Motor neuron (in vitro differentiated cells): ENCODE results near the gene ST6GALNAC6. TPM values are rescaled to one million over a fixed set of nuclear protein-coding genes. Genes with fewer than 3 reads are reported as not detected.
A peak's percentile ranks its signal among the peaks of the same experiment; 100 is the strongest.

ENCODE experiments used
- ATAC-seq, 8 experiments: fragments of 200-7000 bp; cut with Tn5 transposase; replicated peaks in 6 of 8; 2 replicates each; pipeline ENCODE4 v1.8.0; 2021; ENCODE audit warnings: mild to moderate bottlenecking in 8 of 8, moderate library complexity in 8 of 8
- H3K27ac ChIP-seq, 2 donors: fragments of 250-450 bp; sonication (Bioruptor Pico); 2 replicates each; pipeline ENCODE4 v1.9.0; 2021; ENCODE audit warnings: antibody characterized with exemption in 2 of 2, mild to moderate bottlenecking in 2 of 2, moderate library complexity in 1 of 2
- H3K4me1 ChIP-seq, 2 donors: fragments of 250-450 bp; sonication (Bioruptor Pico); replicated peaks in 1 of 2; 2 replicates each; pipeline ENCODE4 v1.6.1; 2021; ENCODE audit warnings: antibody characterized with exemption in 2 of 2, mild to moderate bottlenecking in 2 of 2, moderate library complexity in 1 of 2
- H3K4me3 ChIP-seq, 5 donors: fragments of 250-450 bp; sonication (Bioruptor Pico); 2 replicates each; pipeline ENCODE4 v1.9.0; 2021; ENCODE audit warnings: antibody characterized with exemption in 5 of 5, mild to moderate bottlenecking in 5 of 5, moderate library complexity in 4 of 5
- WGBS, 10 experiments: fragments of 450-650 bp; shearing (Covaris generic); methylation state at CpG; one replicate each; pipeline ENCODE4 v1.0.0; 2022; 5-methylcytosine and 5-hydroxymethylcytosine counted together
- in situ Hi-C, 9 experiments: fragments of 400-800 bp; cut with MboI; loops; one replicate each; pipeline ENCODE4 v1.15.0; 2021; ENCODE audit warnings: low sequenced_read_pairs in 9 of 9, low pct_unique_long_range_greater_than_20kb in 2 of 9; ENCODE audit not compliant: unreplicated experiment in 9 of 9
- total RNA-seq, 8 experiments: library from RNA; unstranded; fragments of 300-600 nt; gene quantifications; 2 replicates each; pipeline versions ENCODE4 v1.2.3 to v1.2.4, GENCODE V29; 2022

Gene ST6GALNAC6
- total RNA-seq, 8 experiments from 2014 or later: 5.6 to 48.8 (median 17.5) TPM

- no peak for ATAC-seq
- H3K27ac ChIP-seq: no peak overlapping the region
Observed at GRCh38 chr9:127941062-127941960, 41.9 kb upstream of the ST6GALNAC6 start.

GRCh38 chr9:127940593-127940992, 41.2 kb upstream of the ST6GALNAC6 start:
- in situ Hi-C loops: loop anchor here in 1 of 9 experiments (25.0 kb wide), 1 partner anchor 97 kb away; no protein-coding TSS in a partner anchor
- no peak overlapping the region for H3K27ac ChIP-seq
- peaks cover 9 to 21% of the 10 kb centered on the region in 2 donors for H3K4me1 ChIP-seq
- WGBS, 10 experiments: 67 to 100% (median 98%) methylated on average over 1 to 4 of the region's 4 CpGs
- ATAC-seq: no peak
- H3K4me3 ChIP-seq: no peak overlapping the region

More at GRCh38 chr9:127941062-127941960, 41.9 kb upstream of the ST6GALNAC6 start:
- in situ Hi-C loops: loop anchor here in 1 of 9 experiments (25.0 kb wide), 1 partner anchor 96 kb away; no protein-coding TSS in a partner anchor
- H3K4me1 ChIP-seq: peaks cover 7 to 18% of the 10 kb centered on the region in 2 donors
- no peak overlapping the region for H3K4me3 ChIP-seq
- 40 to 100% (median 90%) methylated on average over 1 to 10 of the region's 18 CpGs; no CpG with 5 or more reads in 1 of the 10 experiments for WGBS, 10 experiments

DNA sequence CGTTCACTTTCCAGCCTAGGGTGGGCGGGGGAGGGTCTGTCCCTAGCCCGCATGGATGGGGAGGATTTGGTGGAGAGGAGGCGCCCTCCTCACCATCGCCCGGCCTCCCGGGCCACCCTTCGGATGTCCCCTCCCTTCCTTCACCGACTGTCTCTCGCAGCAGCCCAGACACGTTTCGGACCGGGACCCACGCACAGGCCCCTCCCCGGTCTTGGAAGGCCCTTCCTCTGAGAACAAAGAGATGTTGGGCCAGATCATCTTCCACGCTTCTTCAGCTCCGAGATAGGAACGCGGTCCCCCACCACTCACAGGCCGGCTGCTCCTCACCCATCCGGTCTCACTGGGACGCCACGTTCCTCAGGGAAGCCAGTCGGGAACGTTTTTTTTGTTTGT, 38.9 kb upstream of the ST6GALNAC6 start:
- H3K4me1 ChIP-seq: peaks cover 9 to 18% of the 10 kb centered on the region in 2 donors
- no peak overlapping the region for H3K4me3 ChIP-seq
- no peak overlapping the region for H3K27ac ChIP-seq
- 10 to 84% (median 66%) methylated on average over 2 to 9 of the region's 25 CpGs; no CpG with 5 or more reads in 6 of the 10 experiments for WGBS, 10 experiments
- in situ Hi-C loops: loop anchor here in 2 of 9 experiments (10.0 to 25.0 kb wide), 2 partner anchors 97 to 99 kb away; no protein-coding TSS in a partner anchor
- ATAC-seq: peak in 4 of 8 experiments; percentile 0 to 3 (median 2)

GRCh38 chr9:127937388-127938297, 38.2 kb upstream of the ST6GALNAC6 start, which contains the start of gene DPM2:
Gene DPM2, minus strand, starts transcription at chr9:127937854. Its CDS starts 34 bp downstream, at chr9:127937820.
- Histone ChIP-seq H3K4me3 (peak within 1 kb of the TSS; percentile 57 to 94 (median 80)), H3K27ac (peak within 1 kb of the TSS in 1 of 2 donors; percentile 20), H3K4me1 (peaks cover 9 to 18% of the 10 kb centered on the region in 2 donors)
- ATAC-seq: peak; percentile 87 to 98 (median 92)
- in situ Hi-C loops: loop anchor here in 2 of 9 experiments (10.0 to 25.0 kb wide), 2 partner anchors 97 to 100 kb away; no protein-coding TSS in a partner anchor
- 0 to 10% (median 0%) methylated on average over 2 to 28 of the region's 60 CpGs; no CpG with 5 or more reads in 5 of the 10 experiments for WGBS, 10 experiments

- in situ Hi-C loops: loop anchor here in 2 of 9 experiments (10.0 to 25.0 kb wide), 2 partner anchors 98 to 100 kb away; no protein-coding TSS in a partner anchor
- no peak for ATAC-seq
- H3K4me1 ChIP-seq: peaks cover 9 to 12% of the 10 kb centered on the region in 2 donors
- 0 to 21% (median 2%) methylated on average over 1 to 4 of the region's 7 CpGs; no CpG with 5 or more reads in 4 of the 10 experiments for WGBS, 10 experiments
- peak overlapping the region; percentile 57 to 94 (median 80) for H3K4me3 ChIP-seq
- no peak overlapping the region for H3K27ac ChIP-seq
Observed at GRCh38 chr9:127937056-127937387, 37.6 kb upstream of the ST6GALNAC6 start.

DNA sequence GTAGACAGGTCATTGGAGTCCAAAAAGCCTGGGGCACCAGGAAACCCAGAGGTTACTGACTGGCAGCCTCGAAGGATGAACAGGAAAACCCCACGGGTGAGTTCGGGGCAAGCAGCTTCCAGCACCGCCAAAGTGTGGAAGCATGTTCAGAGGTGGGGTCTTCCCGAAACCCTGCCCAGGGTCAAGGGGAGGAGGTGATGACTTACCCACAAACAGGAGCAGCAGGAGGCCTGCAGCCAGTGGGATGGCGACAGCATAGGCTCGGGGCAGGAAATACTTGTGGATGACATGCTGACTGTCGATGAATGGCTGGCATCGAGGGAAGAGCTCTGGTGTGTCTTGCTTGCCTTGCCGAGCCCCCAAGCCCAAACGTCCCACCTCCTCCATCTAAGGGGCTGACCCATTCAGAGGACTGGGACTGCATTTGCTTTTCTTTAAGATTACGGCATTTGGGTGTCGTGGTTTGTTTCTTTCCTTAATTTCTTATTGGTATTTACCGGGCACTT, 37.0 kb upstream of the ST6GALNAC6 start:
- Histone ChIP-seq H3K4me1 (peaks cover 15 to 17% of the 10 kb centered on the region in 2 donors), H3K4me3 (peak overlapping the region in 4 of 5 donors; percentile 57 to 94 (median 80)), H3K27ac (no peak overlapping the region)
- 60 to 100% (median 81%) methylated on average over 2 to 8 of the region's 14 CpGs; no CpG with 5 or more reads in 3 of the 10 experiments for WGBS, 10 experiments
- ATAC-seq: no peak
- in situ Hi-C loops: loop anchor here in 2 of 9 experiments (10.0 to 25.0 kb wide), 2 partner anchors 98 to 101 kb away; no protein-coding TSS in a partner anchor

DNA sequence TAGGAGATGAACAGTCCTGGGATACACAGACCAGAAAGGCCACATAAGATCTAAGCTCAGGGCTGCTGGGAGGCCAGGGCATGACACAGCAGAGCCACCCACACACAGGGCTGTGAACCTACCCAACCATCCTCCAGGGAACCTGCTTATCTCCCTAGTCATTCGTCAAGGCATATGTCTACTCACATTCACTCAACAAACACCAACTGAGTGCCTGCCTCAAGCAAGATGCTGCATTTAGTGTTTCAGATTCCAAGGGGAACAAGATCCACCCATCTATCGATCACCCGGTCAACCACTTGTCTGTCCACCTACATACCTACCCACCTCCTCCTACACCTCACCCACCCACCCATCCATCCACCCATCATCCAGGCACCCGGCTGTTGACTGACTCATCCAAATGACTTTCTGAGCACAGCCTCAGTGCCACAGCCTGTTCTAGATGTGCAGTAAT, 36.4 kb upstream of the ST6GALNAC6 start:
- WGBS, 10 experiments: 29 to 100% (median 87%) methylated on average over 1 to 3 of the region's 4 CpGs; no CpG with 5 or more reads in 7 of the 10 experiments
- in situ Hi-C loops: loop anchor here in 2 of 9 experiments (10.0 to 25.0 kb wide), 2 partner anchors 99 to 102 kb away; no protein-coding TSS in a partner anchor
- H3K4me3 ChIP-seq: no peak overlapping the region
- no peak overlapping the region for H3K27ac ChIP-seq
- no peak for ATAC-seq
- peaks cover 20% of the 10 kb centered on the region in 2 donors for H3K4me1 ChIP-seq

DNA sequence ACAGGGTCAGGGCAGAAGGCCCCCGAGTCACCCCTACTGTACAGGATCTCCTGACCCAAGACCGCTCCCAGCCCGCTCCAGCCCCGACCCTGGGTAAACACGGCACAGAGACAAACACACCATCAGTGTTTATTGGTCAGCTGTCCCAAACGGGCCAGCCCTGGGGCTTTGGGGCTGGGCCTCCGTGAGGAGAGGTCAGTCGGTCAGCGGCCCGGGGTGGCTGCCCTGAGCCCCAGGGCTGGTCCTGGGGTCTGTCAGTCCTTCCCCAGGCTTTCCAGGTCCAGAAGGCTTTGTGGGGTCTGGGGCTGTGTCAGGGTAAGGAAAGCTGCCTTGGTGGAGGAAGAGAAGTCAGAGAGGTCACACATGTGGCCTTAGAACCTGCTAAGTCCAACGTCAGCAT, 35.6 kb upstream of the ST6GALNAC6 start:
- no peak overlapping the region for H3K27ac ChIP-seq
- 20 to 88% (median 86%) methylated on average over 1 to 7 of the region's 11 CpGs; no CpG with 5 or more reads in 7 of the 10 experiments for WGBS, 10 experiments
- peaks cover 22% of the 10 kb centered on the region in 2 donors for H3K4me1 ChIP-seq
- H3K4me3 ChIP-seq: no peak overlapping the region
- in situ Hi-C loops: loop anchor here in 2 of 9 experiments (10.0 to 25.0 kb wide), 2 partner anchors 100 to 102 kb away; no protein-coding TSS in a partner anchor
- no peak for ATAC-seq

- in situ Hi-C loops: loop anchor here in 2 of 9 experiments (10.0 to 25.0 kb wide), 2 partner anchors 101 to 103 kb away; no protein-coding TSS in a partner anchor
- H3K4me3 ChIP-seq: no peak overlapping the region
- peaks cover 23 to 27% of the 10 kb centered on the region in 2 donors for H3K4me1 ChIP-seq
- no peak for ATAC-seq
- H3K27ac ChIP-seq: no peak overlapping the region
- 40 to 100% (median 85%) methylated on average over 1 to 4 of the region's 4 CpGs; no CpG with 5 or more reads in 2 of the 10 experiments for WGBS, 10 experiments
Observed at GRCh38 chr9:127934248-127934647, 34.8 kb upstream of the ST6GALNAC6 start.

DNA sequence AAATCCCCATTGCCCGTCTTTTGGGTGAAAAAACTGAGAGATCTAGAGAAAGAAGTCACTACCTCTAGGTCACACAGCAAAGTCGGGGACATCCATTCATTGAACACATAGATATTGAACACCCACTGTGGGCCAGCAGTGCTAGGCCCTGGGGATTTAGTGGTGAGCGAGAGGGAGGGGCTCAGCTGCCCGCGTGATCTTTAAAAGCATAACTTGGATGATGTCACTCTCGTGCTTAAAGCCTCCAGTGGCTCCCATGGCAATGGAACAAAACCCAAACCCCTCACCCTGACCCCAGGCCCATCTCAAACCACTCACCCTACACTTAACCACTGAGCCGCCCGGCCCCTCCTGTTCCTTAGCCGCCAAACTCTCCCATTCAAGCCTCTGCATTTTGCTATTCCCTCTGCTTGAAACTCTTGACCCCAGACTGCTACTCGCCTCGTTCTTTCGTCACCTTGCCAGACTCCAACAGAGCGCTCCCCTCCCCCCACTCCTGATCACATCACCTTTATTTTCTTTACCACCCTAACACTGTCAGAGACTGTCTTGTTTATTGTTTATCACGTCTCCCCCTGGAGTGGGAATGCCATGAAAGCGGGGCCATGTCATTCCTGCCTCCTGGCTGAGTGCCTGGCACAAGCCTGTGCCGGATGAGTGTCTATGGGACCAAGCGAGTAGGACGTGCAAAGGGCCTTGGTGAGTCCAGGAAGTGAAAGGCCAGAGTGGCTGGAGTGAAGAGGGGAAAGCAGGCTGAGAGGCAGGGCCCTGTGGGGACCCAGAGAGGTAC, 31.9 kb upstream of the ST6GALNAC6 start:
- Histone ChIP-seq H3K4me1 (peaks cover 21 to 31% of the 10 kb centered on the region in 2 donors), H3K4me3 (peak overlapping the region; percentile 48 to 59 (median 51)), H3K27ac (peak overlapping the region; percentile 74 to 94)
- in situ Hi-C loops: loop anchor here in 2 of 9 experiments (10.0 to 25.0 kb wide), 2 partner anchors 104 to 106 kb away; no protein-coding TSS in a partner anchor
- peak; percentile 19 to 63 (median 57) for ATAC-seq
- 0 to 32% (median 17%) methylated on average over 1 to 10 of the region's 18 CpGs; no CpG with 5 or more reads in 3 of the 10 experiments for WGBS, 10 experiments
